NB4 (cell line): Measurements from ENCODE around the gene BTBD19.
A peak's percentile ranks its signal among the peaks of the same experiment; 100 is the strongest.

ENCODE experiments used
- DNase-seq: peaks from one replicate; pipeline ENCODE4 v3.0.0; 2010; ENCODE audit warnings: low read depth
- H3K4me3 ChIP-seq: one replicate; pipeline ENCODE4 v1.5.1; 2011; ENCODE audit warnings: mild to moderate bottlenecking, low read depth, low read length, moderate library complexity
- MYC ChIP-seq: IDR thresholded peaks from 2 replicates; pipeline ENCODE4 v1.6.1; 2011; ENCODE audit warnings: low read depth, low read length
- POLR2A ChIP-seq: IDR thresholded peaks from 2 replicates; pipeline ENCODE4 v1.6.1; 2011; ENCODE audit warnings: mild to moderate bottlenecking; ENCODE audit not compliant: insufficient read length; ENCODE audit errors: extremely low read depth
- TF ChIP-seq, protein P1 (sequence below): IDR thresholded peaks from one replicate; pipeline ENCODE4 v1.5.1; 2012; ENCODE audit warnings: low read depth, low read length
- TF ChIP-seq, protein P2 (sequence below): IDR thresholded peaks from 2 replicates; pipeline ENCODE4 v1.6.1; 2011; ENCODE audit warnings: low read depth, low read length

Gene BTBD19

DNA sequence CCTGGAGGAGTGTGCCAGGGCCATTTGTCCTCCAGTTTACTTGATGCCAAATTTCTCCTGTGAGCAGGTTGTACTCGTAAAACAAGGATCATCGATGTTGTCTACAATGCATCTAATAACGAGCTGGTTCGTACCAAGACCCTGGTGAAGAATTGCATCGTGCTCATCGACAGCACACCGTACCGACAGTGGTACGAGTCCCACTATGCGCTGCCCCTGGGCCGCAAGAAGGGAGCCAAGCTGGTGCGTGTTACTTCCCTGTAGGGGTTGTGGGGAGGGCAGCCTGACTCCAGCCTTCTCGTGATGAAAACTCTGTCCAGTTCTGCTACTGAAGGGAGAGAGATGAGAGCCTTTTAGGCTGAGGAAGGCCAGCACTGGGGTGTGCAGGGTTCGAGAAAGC lies 30.8 kb upstream of the BTBD19 start:
- DNase-seq: no peak
- peak overlapping the region; percentile 69 for H3K4me3 ChIP-seq
- TF ChIP-seq MYC: no peak
- no peak for TF ChIP-seq POLR2A
- TF ChIP-seq, protein P1, sequence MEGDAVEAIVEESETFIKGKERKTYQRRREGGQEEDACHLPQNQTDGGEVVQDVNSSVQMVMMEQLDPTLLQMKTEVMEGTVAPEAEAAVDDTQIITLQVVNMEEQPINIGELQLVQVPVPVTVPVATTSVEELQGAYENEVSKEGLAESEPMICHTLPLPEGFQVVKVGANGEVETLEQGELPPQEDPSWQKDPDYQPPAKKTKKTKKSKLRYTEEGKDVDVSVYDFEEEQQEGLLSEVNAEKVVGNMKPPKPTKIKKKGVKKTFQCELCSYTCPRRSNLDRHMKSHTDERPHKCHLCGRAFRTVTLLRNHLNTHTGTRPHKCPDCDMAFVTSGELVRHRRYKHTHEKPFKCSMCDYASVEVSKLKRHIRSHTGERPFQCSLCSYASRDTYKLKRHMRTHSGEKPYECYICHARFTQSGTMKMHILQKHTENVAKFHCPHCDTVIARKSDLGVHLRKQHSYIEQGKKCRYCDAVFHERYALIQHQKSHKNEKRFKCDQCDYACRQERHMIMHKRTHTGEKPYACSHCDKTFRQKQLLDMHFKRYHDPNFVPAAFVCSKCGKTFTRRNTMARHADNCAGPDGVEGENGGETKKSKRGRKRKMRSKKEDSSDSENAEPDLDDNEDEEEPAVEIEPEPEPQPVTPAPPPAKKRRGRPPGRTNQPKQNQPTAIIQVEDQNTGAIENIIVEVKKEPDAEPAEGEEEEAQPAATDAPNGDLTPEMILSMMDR: no peak
- TF ChIP-seq, protein P2, sequence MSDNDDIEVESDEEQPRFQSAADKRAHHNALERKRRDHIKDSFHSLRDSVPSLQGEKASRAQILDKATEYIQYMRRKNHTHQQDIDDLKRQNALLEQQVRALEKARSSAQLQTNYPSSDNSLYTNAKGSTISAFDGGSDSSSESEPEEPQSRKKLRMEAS: no peak

DNA sequence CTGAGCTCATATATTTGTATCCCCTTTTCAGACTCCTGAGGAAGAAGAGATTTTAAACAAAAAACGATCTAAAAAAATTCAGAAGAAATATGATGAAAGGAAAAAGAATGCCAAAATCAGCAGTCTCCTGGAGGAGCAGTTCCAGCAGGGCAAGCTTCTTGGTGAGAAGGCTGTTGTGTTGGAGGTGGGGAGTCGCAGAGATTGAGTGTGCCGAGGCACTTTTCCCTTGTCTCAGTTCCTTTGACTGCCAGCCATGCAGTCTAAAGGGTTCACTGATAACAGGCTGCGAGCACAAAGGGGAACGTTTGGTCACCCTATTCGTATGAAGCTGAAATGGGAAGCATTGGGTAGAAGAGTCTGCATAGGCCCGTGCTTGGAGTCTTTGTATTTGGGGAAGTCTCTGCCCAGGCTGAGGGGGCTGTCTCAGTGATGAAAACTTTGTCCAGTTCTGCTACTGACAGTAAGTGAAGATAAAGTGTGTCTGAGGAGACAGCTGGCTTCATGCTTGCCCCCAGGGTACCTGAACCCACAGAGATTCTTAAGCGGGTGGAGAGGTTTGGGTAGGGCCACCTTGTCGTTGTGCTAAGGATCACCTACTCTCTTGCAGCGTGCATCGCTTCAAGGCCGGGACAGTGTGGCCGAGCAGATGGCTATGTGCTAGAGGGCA lies 30.2 kb upstream of the BTBD19 start:
- no peak for TF ChIP-seq MYC
- TF ChIP-seq, protein P2: no peak
- no peak for TF ChIP-seq POLR2A
- TF ChIP-seq, protein P1: no peak
- DNase-seq: peak; percentile 36
- peak overlapping the region; percentile 69 for H3K4me3 ChIP-seq

DNA sequence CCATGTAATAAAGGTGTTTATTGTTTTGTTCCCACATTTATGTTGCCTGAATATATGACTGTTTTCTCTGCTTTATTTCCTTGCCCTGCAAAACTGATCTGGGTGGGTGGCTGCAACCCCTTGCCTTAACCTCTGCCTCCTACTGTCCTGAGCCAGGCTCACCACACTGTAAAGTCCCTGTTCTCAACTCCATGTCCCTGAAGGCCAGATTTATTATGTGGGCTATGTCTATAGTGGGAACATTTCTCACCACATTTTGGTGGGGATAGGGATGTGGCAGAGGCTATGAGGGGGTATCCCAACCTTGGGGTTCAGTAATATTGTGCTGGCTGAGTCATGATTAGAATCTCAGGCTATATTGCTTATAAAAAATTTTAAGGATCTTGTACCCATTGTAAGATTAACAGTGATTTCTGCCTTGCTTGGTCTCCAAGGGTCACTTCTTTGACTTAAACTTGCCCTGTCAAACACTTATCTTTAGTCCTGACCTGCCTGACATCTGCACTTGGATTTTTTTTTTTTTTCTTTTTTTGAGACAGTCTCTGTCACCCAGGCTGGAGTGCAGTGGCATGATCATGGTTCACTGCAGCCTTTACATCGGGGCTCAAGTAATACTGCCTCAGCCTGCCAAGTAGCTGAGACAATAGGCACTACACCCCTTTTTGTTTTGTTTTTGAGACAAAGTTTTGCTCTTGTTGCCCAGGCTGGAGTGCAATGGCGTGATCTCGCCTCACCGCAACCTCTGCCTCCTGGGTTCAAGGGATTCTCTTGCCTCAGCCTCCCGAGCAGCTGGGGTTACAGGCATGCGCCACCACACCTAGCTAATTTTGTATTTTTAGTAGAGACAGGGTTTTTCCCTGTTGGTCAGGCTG lies 29.4 kb upstream of the BTBD19 start:
- H3K4me3 ChIP-seq: peak overlapping the region; percentile 69
- TF ChIP-seq POLR2A (no peak), MYC (no peak)
- TF ChIP-seq, protein P1: no peak
- TF ChIP-seq, protein P2: no peak
- no peak for DNase-seq

DNA sequence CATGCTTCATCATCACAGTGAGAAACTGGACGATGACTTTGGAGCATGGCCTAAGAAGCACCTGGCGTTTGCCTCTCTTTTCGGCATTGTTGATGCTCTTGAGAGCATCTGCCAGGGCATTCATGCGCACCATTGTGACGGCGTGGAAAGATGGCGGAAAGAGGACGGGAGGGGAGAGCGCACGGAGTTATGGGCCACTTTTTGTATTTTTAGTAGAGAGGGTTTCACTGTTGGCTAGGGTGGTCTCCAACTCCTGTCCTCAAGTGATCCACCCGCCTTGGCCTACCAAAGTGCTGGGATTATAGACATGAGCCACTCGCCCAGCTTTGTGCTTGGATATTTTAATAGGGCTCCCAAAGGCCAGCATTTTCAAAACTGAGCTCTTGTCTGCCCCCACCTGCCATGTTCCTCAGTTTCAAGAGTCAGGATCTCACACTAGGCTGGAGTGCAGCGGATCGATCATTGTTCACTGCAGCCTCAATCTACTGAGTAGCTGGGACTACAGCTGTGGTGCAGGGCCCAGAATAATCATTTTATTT lies 27.7 kb upstream of the BTBD19 start:
- no peak for TF ChIP-seq MYC
- TF ChIP-seq, protein P2: no peak
- TF ChIP-seq POLR2A: no peak
- TF ChIP-seq, protein P1: no peak
- peak; percentile 25 for DNase-seq
- H3K4me3 ChIP-seq: no peak overlapping the region

DNA sequence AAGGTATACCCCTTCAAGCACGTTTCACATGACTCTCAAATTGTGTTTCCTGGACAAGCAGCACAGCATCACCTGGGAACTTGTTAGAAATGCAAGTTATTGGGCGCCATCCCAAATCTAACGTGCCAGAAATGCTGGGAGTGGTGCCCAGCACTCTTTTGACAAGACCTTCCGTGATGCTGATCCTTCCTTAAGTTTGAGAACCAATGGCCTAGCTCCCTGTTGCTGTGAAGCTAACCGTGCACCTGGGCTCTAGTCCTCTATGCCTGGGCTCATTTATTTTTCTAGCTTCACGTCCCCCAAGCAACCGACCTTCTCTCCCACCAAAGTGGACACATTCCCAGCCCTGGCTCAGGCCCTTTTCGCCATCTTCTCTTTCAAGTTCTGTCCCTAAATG lies 24.6 kb upstream of the BTBD19 start:
- no peak overlapping the region for H3K4me3 ChIP-seq
- peak; percentile 23 for DNase-seq

More for the DNA sequence above, 24.6 kb upstream of the BTBD19 start:
- no peak for TF ChIP-seq MYC
- no peak for TF ChIP-seq POLR2A
- TF ChIP-seq, protein P1: no peak
- TF ChIP-seq, protein P2: no peak
